Hematopoietic multipotent progenitor cell treated with erythropoietin and hydrocortisone succinate and interleukin-3 and kit ligand, for 6 days (in vitro differentiated cells): ENCODE measurements around the gene XYLT1.

Source experiments
- DNase-seq: peaks from one replicate; pipeline ENCODE4 v3.0.0-alpha.2; 2015

The XYLT1 gene

GRCh38 chr16:17396762-17397498 lies 73.8 kb downstream of the XYLT1 start:
- peak; percentile 91 for DNase-seq

GRCh38 chr16:17395849-17396480 lies 74.8 kb downstream of the XYLT1 start:
- DNase-seq, result no peak

GRCh38 chr16:17392857-17393692 lies 77.7 kb downstream of the XYLT1 start:
- no peak for DNase-seq

GRCh38 chr16:17392127-17392856 lies 78.5 kb downstream of the XYLT1 start:
- no peak for DNase-seq

GRCh38 chr16:17391715-17392114 lies 79.0 kb downstream of the XYLT1 start:
- no peak for DNase-seq

- no peak for DNase-seq
These were observed 81.4 kb downstream of the XYLT1 start for GRCh38 chr16:17389384-17389783.

GRCh38 chr16:17387256-17387655 lies 83.5 kb downstream of the XYLT1 start:
- DNase-seq, result no peak

- DNase-seq, result no peak
These were observed 84.5 kb downstream of the XYLT1 start for GRCh38 chr16:17386229-17386628.

- DNase-seq, result no peak
These were observed 86.3 kb downstream of the XYLT1 start for GRCh38 chr16:17384471-17384870.

GRCh38 chr16:17382949-17383863 lies 87.6 kb downstream of the XYLT1 start:
- peak; percentile 62 for DNase-seq

GRCh38 chr16:17382514-17382913 lies 88.2 kb downstream of the XYLT1 start:
- peak; percentile 96 for DNase-seq

- DNase-seq, result no peak
These were observed 89.0 kb downstream of the XYLT1 start for GRCh38 chr16:17381784-17382183.

GRCh38 chr16:17380613-17381012 lies 90.1 kb downstream of the XYLT1 start:
- peak; percentile 38 for DNase-seq

- DNase-seq, result no peak
These were observed 91.6 kb downstream of the XYLT1 start for GRCh38 chr16:17379121-17379571.

- peak; percentile 36 for DNase-seq
These were observed 93.1 kb downstream of the XYLT1 start for GRCh38 chr16:17377360-17378324.

- DNase-seq, result peak; percentile 45
These were observed 95.1 kb downstream of the XYLT1 start for GRCh38 chr16:17375461-17376304.

GRCh38 chr16:17374668-17375255 lies 96.0 kb downstream of the XYLT1 start:
- DNase-seq, result no peak

- DNase-seq, result no peak
These were observed 97.2 kb downstream of the XYLT1 start for GRCh38 chr16:17373533-17373932.

GRCh38 chr16:17372386-17372785 lies 98.4 kb downstream of the XYLT1 start:
- DNase-seq, result peak; percentile 49
